Measurements from ENCODE around the gene CSKMT.

Gene CSKMT

GRCh38 chr11:62627713-62628112 is 37.4 kb upstream of the CSKMT start:
- TF ChIP-seq, protein P1, sequence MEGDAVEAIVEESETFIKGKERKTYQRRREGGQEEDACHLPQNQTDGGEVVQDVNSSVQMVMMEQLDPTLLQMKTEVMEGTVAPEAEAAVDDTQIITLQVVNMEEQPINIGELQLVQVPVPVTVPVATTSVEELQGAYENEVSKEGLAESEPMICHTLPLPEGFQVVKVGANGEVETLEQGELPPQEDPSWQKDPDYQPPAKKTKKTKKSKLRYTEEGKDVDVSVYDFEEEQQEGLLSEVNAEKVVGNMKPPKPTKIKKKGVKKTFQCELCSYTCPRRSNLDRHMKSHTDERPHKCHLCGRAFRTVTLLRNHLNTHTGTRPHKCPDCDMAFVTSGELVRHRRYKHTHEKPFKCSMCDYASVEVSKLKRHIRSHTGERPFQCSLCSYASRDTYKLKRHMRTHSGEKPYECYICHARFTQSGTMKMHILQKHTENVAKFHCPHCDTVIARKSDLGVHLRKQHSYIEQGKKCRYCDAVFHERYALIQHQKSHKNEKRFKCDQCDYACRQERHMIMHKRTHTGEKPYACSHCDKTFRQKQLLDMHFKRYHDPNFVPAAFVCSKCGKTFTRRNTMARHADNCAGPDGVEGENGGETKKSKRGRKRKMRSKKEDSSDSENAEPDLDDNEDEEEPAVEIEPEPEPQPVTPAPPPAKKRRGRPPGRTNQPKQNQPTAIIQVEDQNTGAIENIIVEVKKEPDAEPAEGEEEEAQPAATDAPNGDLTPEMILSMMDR (IDR thresholded peaks at IDR 0.05; ENCODE audit: low read depth, low read length): no peak
- no peak for DNase-seq (ENCODE audit: low read depth, low spot score)

DNA sequence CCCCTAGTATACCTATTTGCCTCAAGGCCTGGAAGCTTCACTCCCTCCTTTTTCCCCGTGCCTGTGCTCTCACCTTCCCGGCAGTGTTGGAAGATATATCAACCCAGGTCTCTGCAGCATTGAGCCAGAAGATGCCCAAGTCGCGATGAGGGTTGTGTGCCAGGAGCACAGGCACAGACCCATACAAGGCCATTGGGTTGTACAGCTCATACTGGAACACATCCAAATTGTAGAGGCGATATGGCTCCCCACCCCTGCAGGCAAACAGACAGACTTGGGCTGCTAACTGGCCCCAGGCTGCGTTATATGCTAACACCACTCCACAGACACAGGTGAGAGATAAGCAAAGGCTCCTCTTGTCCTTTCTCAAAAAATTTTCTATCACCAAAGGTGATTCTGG is 32.6 kb upstream of the CSKMT start:
- no peak overlapping the region for H3K4me3 ChIP-seq (ENCODE audit: low read depth, low read length)
- in situ Hi-C loops (cut with HindIII; ENCODE audit: low sequenced_read_pairs): no loop called here
- DNase-seq (ENCODE audit: low read depth, low spot score): no peak
- TF ChIP-seq, protein P1 (IDR thresholded peaks at IDR 0.05; ENCODE audit: low read depth, low read length): no peak

More at GRCh38 chr11:62627713-62628112, 37.4 kb upstream of the CSKMT start:
- no peak overlapping the region for H3K4me3 ChIP-seq (ENCODE audit: low read depth, low read length)
- in situ Hi-C loops (cut with HindIII; ENCODE audit: low sequenced_read_pairs): no loop called here

DNA sequence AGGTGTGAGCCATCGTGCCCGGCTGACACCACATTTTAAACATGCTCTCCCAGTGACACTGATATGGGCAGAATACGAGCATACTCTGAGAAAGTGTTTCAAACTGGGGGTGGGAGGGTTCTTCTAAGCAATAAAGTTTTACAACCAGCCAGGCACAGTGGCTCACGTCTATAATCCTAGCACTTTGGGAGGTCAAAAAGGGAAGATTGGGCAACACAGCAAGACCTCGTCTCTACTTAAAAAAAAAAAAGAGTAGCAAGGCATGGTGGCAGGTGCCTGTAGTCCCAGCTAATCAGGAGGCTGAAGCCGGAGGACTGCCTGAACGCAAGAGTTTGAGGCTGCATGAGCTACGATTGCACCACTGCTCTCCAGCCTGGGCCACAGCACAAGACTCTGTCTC is 20.9 kb upstream of the CSKMT start:
- no peak overlapping the region for H3K4me3 ChIP-seq (ENCODE audit: low read depth, low read length)
- DNase-seq (ENCODE audit: low read depth, low spot score): no peak
- TF ChIP-seq, protein P1 (IDR thresholded peaks at IDR 0.05; ENCODE audit: low read depth, low read length): no peak
- in situ Hi-C loops (cut with HindIII; ENCODE audit: low sequenced_read_pairs): no loop called here

- TF ChIP-seq, protein P1 (IDR thresholded peaks at IDR 0.05; ENCODE audit: low read depth, low read length): no peak
- in situ Hi-C loops (cut with HindIII; ENCODE audit: low sequenced_read_pairs): no loop called here
- H3K4me3 ChIP-seq (ENCODE audit: low read depth, low read length): peak overlapping the region; percentile 96
- DNase-seq (ENCODE audit: low read depth, low spot score): no peak
These were observed 19.5 kb upstream of the CSKMT start for GRCh38 chr11:62645671-62645945.

DNA sequence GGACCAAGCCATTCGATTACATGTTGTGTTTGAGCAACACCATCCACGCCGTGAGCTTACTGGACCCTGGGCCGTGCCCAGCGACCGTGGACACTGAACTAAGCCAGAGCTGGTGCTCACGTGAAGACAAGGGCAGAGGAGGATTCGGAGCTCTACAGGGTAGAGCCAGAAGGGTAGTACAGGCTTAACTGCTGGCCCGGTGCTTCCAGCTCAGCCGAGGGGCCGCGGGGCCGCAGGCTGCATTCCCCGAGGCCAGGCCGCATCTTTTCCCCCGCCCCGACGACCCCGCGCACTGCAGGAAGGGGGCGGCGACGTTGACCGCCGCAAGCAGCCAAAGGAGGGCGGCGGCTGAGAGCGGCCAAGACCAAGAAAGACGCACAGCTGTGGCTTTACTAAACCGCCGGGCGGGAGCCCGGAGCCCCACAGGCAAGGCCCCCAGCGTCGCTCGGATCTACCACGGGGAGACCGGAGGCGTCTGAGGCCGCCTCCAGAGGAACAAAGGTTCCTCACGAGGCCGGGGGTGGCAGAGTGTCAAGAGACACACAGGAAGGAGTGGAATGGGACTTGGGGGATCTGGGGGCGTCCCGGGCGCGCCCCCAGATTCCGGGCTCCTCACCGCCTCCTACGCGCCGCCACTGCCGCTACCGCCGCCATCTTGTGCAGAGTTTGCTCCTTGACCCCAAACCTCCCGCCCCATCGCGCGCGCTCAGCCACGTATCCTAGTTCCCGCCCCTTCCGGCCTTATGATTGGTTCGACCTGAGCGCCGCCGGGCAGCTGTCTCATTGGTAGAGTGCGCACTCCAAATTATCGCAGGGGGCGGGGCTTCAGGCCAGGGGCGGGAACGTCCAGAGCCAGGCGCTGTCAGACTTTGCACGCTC is 18.9 kb upstream of the CSKMT start, which contains the start of gene GANAB:
GANAB (minus strand) TSS at position 668 of the 879 bp plus-strand sequence; CDS start at position 654, 14 bp downstream.
- in situ Hi-C loops (cut with HindIII; ENCODE audit: low sequenced_read_pairs): no loop called here
- H3K4me3 ChIP-seq (ENCODE audit: low read depth, low read length): peak within 1 kb of the TSS; percentile 96
- TF ChIP-seq, protein P1 (IDR thresholded peaks at IDR 0.05; ENCODE audit: low read depth, low read length): no peak
- peak; percentile 98 for DNase-seq (ENCODE audit: low read depth, low spot score)

GRCh38 chr11:62646825-62647608 is 18.1 kb upstream of the CSKMT start:
- no peak overlapping the region for H3K4me3 ChIP-seq (ENCODE audit: low read depth, low read length)
- TF ChIP-seq, protein P1 (IDR thresholded peaks at IDR 0.05; ENCODE audit: low read depth, low read length): no peak
- in situ Hi-C loops (cut with HindIII; ENCODE audit: low sequenced_read_pairs): no loop called here
- no peak for DNase-seq (ENCODE audit: low read depth, low spot score)

Data from astrocyte of the spinal cord (primary cell).